GM12892 (cell line): ENCODE results near the gene FGF18.

Experiments used
- DNase-seq: peaks from one replicate; pipeline ENCODE4 v3.0.0; 2011; ENCODE audit not compliant: insufficient read length
- FAIRE-seq: peaks from 2 replicates; lab custom pipeline; 2011; peaks lifted over from hg19 to GRCh38; lab: Jason Lieb, UNC
- POLR2A ChIP-seq: IDR thresholded peaks from 2 replicates; pipeline ENCODE4 v1.6.1; 2011; ENCODE audit warnings: low read depth, low read length, control low read depth
- POLR2AphosphoS5 ChIP-seq: IDR thresholded peaks from 2 replicates; pipeline ENCODE4 v1.6.1; 2011; ENCODE audit warnings: low read depth, low read length, control low read depth
- TAF1 ChIP-seq: IDR thresholded peaks from 2 replicates; pipeline ENCODE4 v1.6.1; 2011; ENCODE audit warnings: low read depth, mild to moderate bottlenecking, control low read depth, low read length, borderline replicate concordance

Gene FGF18

GRCh38 chr5:171451421-171451820, 32.0 kb downstream of the FGF18 start:
- FAIRE-seq (no peak), DNase-seq (no peak)
- TF ChIP-seq TAF1: no peak
- TF ChIP-seq POLR2AphosphoS5: no peak
- no peak for TF ChIP-seq POLR2A

GRCh38 chr5:171453056-171453725, 33.7 kb downstream of the FGF18 start:
- FAIRE-seq: no peak
- DNase-seq: no peak
- TF ChIP-seq POLR2AphosphoS5 (no peak), POLR2A (no peak), TAF1 (no peak)

- TF ChIP-seq TAF1 (no peak), POLR2AphosphoS5 (no peak), POLR2A (no peak)
- no peak for DNase-seq
- FAIRE-seq: no peak
These were observed 34.5 kb downstream of the FGF18 start for GRCh38 chr5:171453988-171454387.

GRCh38 chr5:171454549-171454948, 35.1 kb downstream of the FGF18 start:
- DNase-seq: no peak
- TF ChIP-seq POLR2A: no peak
- TF ChIP-seq POLR2AphosphoS5: no peak
- no peak for TF ChIP-seq TAF1
- FAIRE-seq: no peak

DNA sequence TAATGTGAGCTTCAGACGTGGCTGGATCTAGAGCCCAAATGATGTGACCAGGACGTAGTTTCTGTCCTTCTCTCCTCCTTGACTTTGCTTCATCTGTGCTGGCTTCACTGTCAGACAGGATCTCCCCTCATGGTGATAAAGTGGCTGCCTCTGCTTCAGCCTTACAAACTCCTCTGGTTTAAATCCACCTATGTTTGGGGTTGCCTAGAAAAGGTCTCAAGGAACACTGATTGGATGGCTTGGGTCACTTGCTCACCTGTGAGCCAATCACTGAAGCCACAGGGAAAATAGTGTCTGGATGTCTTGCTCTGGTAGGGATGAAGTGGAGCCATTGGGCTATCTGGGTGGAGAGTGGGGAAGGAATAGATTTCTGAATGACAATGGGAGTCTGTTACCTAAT, 36.1 kb downstream of the FGF18 start:
- FAIRE-seq: no peak

DNA sequence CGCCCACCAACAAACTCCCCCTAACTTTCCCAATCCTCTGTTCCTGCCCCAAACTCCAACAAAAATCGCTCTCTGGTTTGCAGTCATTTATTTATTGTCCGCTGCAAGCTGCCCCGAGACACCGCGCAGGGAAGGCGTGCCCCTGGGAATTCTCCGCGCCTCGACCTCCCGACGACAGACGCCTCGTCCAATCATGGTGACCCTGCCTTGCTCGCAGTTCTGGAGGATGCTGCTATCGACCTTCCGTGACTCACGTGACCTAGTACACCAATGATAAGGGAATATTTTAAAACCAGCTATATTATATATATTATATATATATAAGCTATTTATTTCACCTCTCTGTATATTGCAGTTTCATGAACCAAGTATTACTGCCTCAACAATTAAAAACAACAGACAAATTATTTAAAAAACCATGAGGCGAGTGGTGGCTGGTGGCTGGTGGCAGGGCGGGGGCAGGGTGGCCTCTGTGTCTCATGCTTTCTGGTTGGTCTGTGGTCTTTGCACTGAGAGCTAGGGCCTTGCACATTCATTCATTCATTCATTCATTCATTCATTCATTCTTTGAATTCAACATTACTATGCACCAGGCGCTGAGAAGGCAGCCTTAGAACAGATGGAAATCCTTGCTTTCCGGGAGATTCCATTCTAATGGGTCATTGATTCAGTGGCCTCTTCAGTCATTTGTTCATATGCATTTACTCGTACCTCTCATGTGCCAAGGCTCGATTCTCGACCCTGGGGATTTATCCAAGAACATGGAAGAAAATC, 37.9 kb downstream of the FGF18 start:
- no peak for DNase-seq
- TF ChIP-seq TAF1: no peak
- no peak for TF ChIP-seq POLR2A
- no peak for TF ChIP-seq POLR2AphosphoS5
- no peak for FAIRE-seq

More for the DNA sequence above, 36.1 kb downstream of the FGF18 start:
- TF ChIP-seq POLR2AphosphoS5 (no peak), POLR2A (no peak), TAF1 (no peak)
- DNase-seq: no peak

DNA sequence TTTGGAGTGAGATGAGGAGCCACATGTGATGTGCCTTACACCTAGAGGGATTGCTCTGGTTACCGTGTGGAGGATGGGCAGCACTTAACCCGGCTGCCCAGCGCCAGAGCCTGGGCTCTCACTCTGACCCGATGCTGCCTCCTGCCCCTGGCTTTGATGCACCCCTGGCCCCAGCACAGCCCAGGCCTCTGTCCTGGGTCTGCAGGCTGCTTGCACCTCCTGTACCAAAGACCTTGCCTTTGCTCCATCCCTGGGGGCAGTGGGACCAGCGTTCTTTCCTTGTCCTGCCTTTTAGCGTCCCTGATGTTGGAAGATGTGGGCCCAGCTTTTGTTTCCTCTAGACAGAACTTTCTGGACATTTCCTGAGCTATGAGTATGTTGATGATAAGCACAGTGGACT, 40.4 kb downstream of the FGF18 start:
- no peak for FAIRE-seq
- no peak for DNase-seq

DNA sequence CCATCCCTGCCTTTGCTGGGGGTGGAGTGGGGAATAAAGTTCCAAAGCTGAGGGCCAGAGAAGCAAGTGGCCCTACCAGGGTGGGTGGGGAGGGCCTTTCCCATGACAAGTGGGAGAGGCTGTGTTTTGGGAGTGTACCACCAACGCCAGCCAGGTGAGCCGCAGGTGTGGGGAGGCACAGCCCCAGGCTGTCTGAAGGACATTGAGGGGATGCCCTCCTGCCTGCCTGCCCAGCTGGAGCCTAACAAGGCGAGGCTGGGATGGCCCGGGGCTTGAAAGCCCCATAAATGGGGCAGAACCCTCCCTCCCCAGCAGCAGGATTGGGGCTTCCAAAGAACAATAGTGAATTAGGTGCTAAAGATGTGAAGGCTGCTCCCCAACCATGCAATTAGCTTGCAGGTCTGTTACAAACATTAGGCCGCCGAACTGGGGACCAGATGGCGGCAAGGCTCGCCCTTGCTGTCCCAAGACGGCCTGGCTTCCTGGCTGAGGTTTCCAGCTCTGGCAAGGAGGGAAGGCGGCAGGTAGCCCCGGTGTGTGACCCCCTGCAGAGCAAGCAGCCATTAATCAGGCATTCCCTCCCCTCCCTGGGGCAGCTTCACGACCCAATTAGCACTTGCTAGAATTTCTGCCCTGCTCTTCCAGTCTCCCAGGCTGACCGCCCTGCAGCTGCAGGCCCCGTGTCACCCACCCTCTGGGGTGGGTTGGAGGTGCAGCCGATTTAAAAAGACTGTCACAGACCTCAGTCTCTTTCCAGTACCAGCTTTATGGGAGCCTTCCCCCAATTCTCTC, 42.9 kb downstream of the FGF18 start:
- DNase-seq (no peak), FAIRE-seq (no peak)
- TF ChIP-seq POLR2AphosphoS5 (no peak), POLR2A (no peak), TAF1 (no peak)

More for the DNA sequence above, 40.4 kb downstream of the FGF18 start:
- TF ChIP-seq POLR2AphosphoS5 (no peak), POLR2A (no peak), TAF1 (no peak)

GRCh38 chr5:171462928-171463861, 43.7 kb downstream of the FGF18 start:
- DNase-seq: no peak
- no peak for TF ChIP-seq POLR2AphosphoS5
- no peak for TF ChIP-seq POLR2A
- TF ChIP-seq TAF1: no peak
- no peak for FAIRE-seq

- no peak for TF ChIP-seq POLR2A
- TF ChIP-seq POLR2AphosphoS5: no peak
- TF ChIP-seq TAF1: no peak
- no peak for FAIRE-seq
These were observed 44.4 kb downstream of the FGF18 start for GRCh38 chr5:171463862-171464229.

More at GRCh38 chr5:171463862-171464229, 44.4 kb downstream of the FGF18 start:
- no peak for DNase-seq
